SIG-M5 treated with dmso at 0.1 percent for 504 hours (cell line): ENCODE data around the gene SAA2.
"Not testable (repeated sequence)": the region's sequence is repeated elsewhere in the genome, so short reads cannot be mapped to it uniquely, and the experiment has no call there.

Experiments
- DNase-seq: peaks from one replicate; lab custom pipeline; 2025; ENCODE audit not compliant: unreplicated experiment; lab: John Stamatoyannopoulos, UW

Gene SAA2

GRCh38 chr11:18197738-18198137, 50.7 kb downstream of the SAA2 start:
- not testable (repeated sequence) for DNase-seq

DNA sequence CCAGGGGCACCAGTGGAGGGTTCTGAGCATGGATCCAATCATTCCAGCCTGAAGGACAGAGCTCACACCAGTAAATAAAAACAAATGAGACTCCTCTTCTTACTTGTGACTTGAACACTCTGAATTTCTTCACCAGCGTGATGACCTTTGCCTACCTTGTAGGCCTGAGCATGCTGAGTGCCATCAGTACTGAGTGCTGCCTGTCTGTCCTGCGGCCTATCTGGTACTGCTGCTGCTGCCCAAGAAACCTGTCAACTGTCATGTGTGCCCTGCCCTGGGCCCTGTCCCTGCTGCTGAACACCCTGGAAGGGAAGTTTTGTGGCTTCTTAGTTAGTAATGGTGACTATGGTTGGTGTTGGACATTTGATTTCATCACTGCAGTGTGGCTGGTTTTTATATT, 51.9 kb downstream of the SAA2 start:
- DNase-seq = no peak
